ENCODE measurements around the gene MTA1. TPM values are rescaled to one million over a fixed set of nuclear protein-coding genes. Genes with fewer than 3 reads are reported as not detected.

The MTA1 gene
- 66.6 and 77.6 TPM in 2 replicates for total RNA-seq

GRCh38 chr14:105419195-105420091 lies at the start of gene MTA1:
TSS of gene MTA1 (plus strand) at chr14:105419827. CDS start at chr14:105420036, 209 bp downstream.

DNA sequence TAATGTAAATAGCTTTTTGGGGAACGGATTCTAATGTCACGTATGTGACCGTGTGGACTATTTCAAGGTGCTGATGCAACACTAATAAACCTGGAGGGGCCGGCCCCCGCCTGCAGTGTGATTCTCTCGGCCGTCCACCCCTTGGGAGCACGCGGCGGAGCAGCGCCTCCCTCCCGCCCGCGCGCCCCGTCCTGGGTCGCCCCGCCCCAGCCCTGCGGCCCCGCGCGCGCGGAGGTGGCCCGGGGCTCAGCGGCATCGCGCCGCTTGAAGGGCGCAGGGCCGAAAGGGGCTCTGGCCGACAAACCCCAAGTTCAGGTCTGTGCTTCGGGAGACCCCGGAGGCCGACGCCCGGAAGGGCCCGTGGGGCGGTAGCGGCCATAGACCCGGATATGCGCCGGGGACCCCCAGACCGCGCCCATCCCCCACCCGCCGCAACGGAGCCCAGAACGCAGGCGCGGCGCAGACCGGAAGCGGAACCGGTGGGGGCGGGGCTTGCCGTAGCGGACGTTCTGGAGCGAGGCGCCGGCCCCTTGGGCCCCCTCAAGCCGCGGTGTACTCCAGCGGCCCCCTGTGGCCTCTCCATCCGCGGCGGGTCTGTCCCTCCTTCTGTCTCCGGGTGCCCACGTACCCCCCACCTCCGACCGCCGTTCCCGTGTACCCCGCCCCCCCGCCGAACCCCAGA lies 21.4 kb upstream of the MTA1 start, which contains the start of gene TEX22:
TEX22 (plus strand) TSS at position 495 of the 682 bp plus-strand sequence. CDS start 803 bp downstream, outside the sequence.

GRCh38 chr14:105474483-105475268 lies 55.0 kb downstream of the MTA1 start, which contains the start of gene CRIP2:
TSS of gene CRIP2 (plus strand) at chr14:105474821. CDS start at chr14:105474863, 42 bp downstream.

DNA sequence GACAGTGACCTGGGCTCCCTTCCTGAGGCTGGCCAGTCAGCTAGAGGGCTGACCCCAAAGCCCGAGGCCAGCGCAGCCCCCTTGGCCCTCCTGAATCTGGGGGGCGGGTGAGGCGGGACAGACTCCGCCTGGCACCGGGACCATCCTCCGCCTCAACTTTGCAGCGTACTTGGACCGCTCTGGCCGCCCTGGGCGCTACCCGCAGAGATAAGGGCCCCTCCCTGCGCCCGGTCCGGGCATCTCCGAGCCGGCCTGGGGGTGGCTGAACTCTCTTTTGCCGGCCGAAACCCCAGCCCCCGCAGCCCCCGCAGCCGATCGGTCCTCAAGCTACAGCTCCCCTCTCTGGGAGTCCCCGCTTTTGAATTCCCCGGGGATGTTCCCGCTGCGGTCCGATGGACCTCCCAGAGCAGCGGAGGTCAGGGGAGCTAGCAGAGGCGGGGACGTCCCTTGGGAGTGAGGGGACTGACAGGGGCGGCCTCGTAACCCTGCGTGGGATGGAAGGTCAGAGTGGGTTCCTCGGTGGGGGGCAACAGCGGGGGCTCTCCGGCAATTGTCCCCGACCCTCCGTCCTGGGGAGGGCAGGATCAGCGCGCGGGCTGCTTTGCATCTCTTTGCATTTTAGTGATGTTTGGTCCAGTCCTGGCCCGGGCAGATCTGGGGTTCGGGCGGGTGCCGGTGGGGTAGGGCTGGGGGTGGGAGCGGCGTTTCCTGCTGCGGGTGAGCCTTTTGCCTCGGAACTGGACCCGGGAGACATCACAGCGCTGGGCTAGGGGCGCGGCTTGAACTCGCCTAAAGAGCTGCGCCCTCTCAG lies 66.7 kb downstream of the MTA1 start, which contains the start of gene CRIP1:
CRIP1 (plus strand) TSS at position 724 of the 811 bp plus-strand sequence. CDS start 374 bp downstream, outside the sequence.

GRCh38 chr14:105490572-105491365 lies 71.1 kb downstream of the MTA1 start, which contains the start of gene TEDC1:
TSS of gene TEDC1 (plus strand) at chr14:105491246. CDS start at chr14:105491376, 130 bp downstream.

Other genes starting within 250 kb of the MTA1 start
- gene NUDT14, start 238.5 kb upstream of the MTA1 start, total RNA-seq, result 13.2 and 43.9 TPM in 2 replicates
- gene BTBD6, start 171.3 kb upstream of the MTA1 start, total RNA-seq, result 41.7 and 53.9 TPM in 2 replicates
- gene BRF1, start 118.8 kb upstream of the MTA1 start, total RNA-seq, result 18.3 and 34.5 TPM in 2 replicates
- 60.0 and 105 TPM in 2 replicates for gene PACS2, start 105.1 kb upstream of the MTA1 start, total RNA-seq
- gene TEX22, start 21.3 kb upstream of the MTA1 start, total RNA-seq, result 0.13 and 0.16 TPM in 2 replicates
- 200 and 216 TPM in 2 replicates for gene CRIP2, start 55.0 kb downstream of the MTA1 start, total RNA-seq
- 10.6 and 15.2 TPM in 2 replicates for gene CRIP1, start 67.1 kb downstream of the MTA1 start, total RNA-seq
- gene TEDC1, start 71.4 kb downstream of the MTA1 start, total RNA-seq, result 4.3 and 44.2 TPM in 2 replicates
- 5.1 and 8.0 TPM in 2 replicates for gene TMEM121, start 106.8 kb downstream of the MTA1 start, total RNA-seq

Measured in mesangial cell (primary cell).